H9 (cell line): ENCODE data around the gene PTPRF. TPM values are rescaled to one million over a fixed set of nuclear protein-coding genes. Genes with fewer than 3 reads are reported as not detected.

Experiments used
- DNase-seq: peaks from one replicate; pipeline ENCODE4 v3.0.0-alpha.2; 2017
- H2AFZ ChIP-seq: one replicate; pipeline ENCODE4 v1.6.1; 2013; ENCODE audit warnings: mild to moderate bottlenecking, low read length, control low read depth, moderate library complexity
- H2AK5ac ChIP-seq: 2 replicates; pipeline ENCODE4 v1.6.1; 2013; ENCODE audit warnings: low read length, control low read depth, mixed read lengths; ENCODE audit not compliant: insufficient read length
- H2BK120ac ChIP-seq: one replicate; pipeline ENCODE4 v1.6.1; 2013; ENCODE audit warnings: low read depth, mild to moderate bottlenecking, low read length, control low read depth, inconsistent platforms; ENCODE audit not compliant: poor library complexity, severe bottlenecking
- H2BK12ac ChIP-seq: 2 replicates; pipeline ENCODE4 v1.6.1; 2013; ENCODE audit warnings: low read length, control low read depth, mixed read lengths, low read depth; ENCODE audit not compliant: insufficient read length
- H2BK15ac ChIP-seq: 2 replicates; pipeline ENCODE4 v1.6.1; 2013; ENCODE audit warnings: low read depth, low read length, control low read depth
- H2BK20ac ChIP-seq: one replicate; pipeline ENCODE4 v1.6.1; 2013; ENCODE audit warnings: low read depth, mild to moderate bottlenecking, low read length, control low read depth, inconsistent platforms; ENCODE audit not compliant: poor library complexity, severe bottlenecking
- H2BK5ac ChIP-seq: 2 replicates; pipeline ENCODE4 v1.6.1; 2013; ENCODE audit warnings: low read length, control low read depth, mixed read lengths; ENCODE audit not compliant: insufficient read length
- H3K14ac ChIP-seq: 2 replicates; pipeline ENCODE4 v1.6.1; 2013; ENCODE audit warnings: low read length, control low read depth; ENCODE audit not compliant: insufficient read depth
- H3K18ac ChIP-seq: 2 replicates; pipeline ENCODE4 v1.6.1; 2013; ENCODE audit warnings: low read depth, mild to moderate bottlenecking, mixed read lengths, low read length, control low read depth; ENCODE audit not compliant: insufficient read length
- H3K23ac ChIP-seq: 2 replicates; pipeline ENCODE4 v1.6.1; 2013; ENCODE audit warnings: low read length, control low read depth, mixed read lengths, low read depth; ENCODE audit not compliant: insufficient read length
- H3K23me2 ChIP-seq: 2 replicates; pipeline ENCODE4 v1.6.1; 2013; ENCODE audit warnings: low read depth, mild to moderate bottlenecking, mixed read lengths, low read length, control low read depth; ENCODE audit not compliant: insufficient read length, poor library complexity, severe bottlenecking
- H3K27ac ChIP-seq: 2 replicates; pipeline ENCODE4 v1.5.1; 2013; ENCODE audit warnings: low read length, control low read depth, mixed read lengths, low read depth; ENCODE audit not compliant: insufficient read length
- H3K27me3 ChIP-seq: 2 replicates; pipeline ENCODE4 v1.6.1; 2013; ENCODE audit warnings: low read length, control low read depth, inconsistent platforms; ENCODE audit not compliant: insufficient read depth
- H3K4ac ChIP-seq: 2 replicates; pipeline ENCODE4 v1.6.1; 2013; ENCODE audit warnings: low read depth, mild to moderate bottlenecking, control low read depth, inconsistent platforms, low read length, moderate library complexity
- H3K4me1 ChIP-seq: 2 replicates; pipeline ENCODE4 v1.6.1; 2013; ENCODE audit warnings: low read length, control low read depth, inconsistent platforms; ENCODE audit not compliant: insufficient read depth
- H3K4me2 ChIP-seq: 2 replicates; pipeline ENCODE4 v1.6.1; 2013; ENCODE audit warnings: low read length, control low read depth, mixed read lengths; ENCODE audit not compliant: insufficient read length, insufficient read depth
- H3K56ac ChIP-seq: 2 replicates; pipeline ENCODE4 v1.6.1; 2013; ENCODE audit warnings: low read depth, mild to moderate bottlenecking, mixed read lengths, low read length, control low read depth; ENCODE audit not compliant: insufficient read length
- H3K79me1 ChIP-seq: 2 replicates; pipeline ENCODE4 v1.6.1; 2013; ENCODE audit warnings: low read depth, mild to moderate bottlenecking, moderate library complexity, low read length, control low read depth, inconsistent platforms; ENCODE audit not compliant: insufficient read depth, poor library complexity, severe bottlenecking
- H3K79me2 ChIP-seq: 2 replicates; pipeline ENCODE4 v1.6.1; 2013; ENCODE audit warnings: low read length, control low read depth, inconsistent platforms; ENCODE audit not compliant: insufficient read depth
- H3K9ac ChIP-seq: 2 replicates; pipeline ENCODE4 v1.6.1; 2013; ENCODE audit warnings: low read length, control low read depth, mixed read lengths; ENCODE audit not compliant: insufficient read length; ENCODE audit errors: extremely low read depth
- H3K9me3 ChIP-seq: one replicate; pipeline ENCODE4 v1.6.1; 2013; ENCODE audit warnings: low read depth, low read length, inconsistent platforms; ENCODE audit not compliant: control insufficient read depth
- H3T11ph ChIP-seq: one replicate; pipeline ENCODE4 v1.6.1; 2013; ENCODE audit warnings: mild to moderate bottlenecking, low read length, control low read depth, inconsistent platforms
- H4K20me1 ChIP-seq: one replicate; pipeline ENCODE4 v1.6.1; 2013; ENCODE audit not compliant: control insufficient read depth, insufficient read length, insufficient read depth
- H4K5ac ChIP-seq: 2 replicates; pipeline ENCODE4 v1.6.1; 2013; ENCODE audit warnings: low read depth, mild to moderate bottlenecking, mixed read lengths, low read length, control low read depth; ENCODE audit not compliant: insufficient read length
- H4K8ac ChIP-seq: replicated peaks from 2 replicates; pipeline ENCODE4 v1.6.1; 2013; ENCODE audit warnings: low read length, control low read depth, mixed read lengths, low read depth; ENCODE audit not compliant: insufficient read length
- H4K91ac ChIP-seq: 2 replicates; pipeline ENCODE4 v1.6.1; 2013; ENCODE audit warnings: low read depth, mild to moderate bottlenecking, moderate library complexity, mixed read lengths, low read length, control low read depth; ENCODE audit not compliant: insufficient read length
- H3K27ac Mint-ChIP-seq, 3 experiments: 2 replicates in 2 of 3; 3 replicates in 1 of 3; pipeline ENCODE4 v1.8.0; 2020 to 2021; ENCODE audit warnings: mixed read lengths in 3 of 3, mild to moderate bottlenecking in 1 of 3, moderate library complexity in 1 of 3
- H3K27me3 Mint-ChIP-seq: 2 replicates; pipeline ENCODE4 v1.8.0; 2021; ENCODE audit warnings: low read depth, mild to moderate bottlenecking, moderate library complexity, mixed read lengths
- H3K36me3 Mint-ChIP-seq, 3 experiments: 2 replicates in 2 of 3; 3 replicates in 1 of 3; pipeline ENCODE4 v1.8.0; 2020 to 2021; ENCODE audit warnings: low read depth in 3 of 3, mixed read lengths in 3 of 3; ENCODE audit not compliant: insufficient read depth in 1 of 3
- H3K4me1 Mint-ChIP-seq, 2 experiments: 2 replicates each; pipeline ENCODE4 v1.8.0; 2020; ENCODE audit warnings: mixed read lengths in 2 of 2
- H3K4me3 Mint-ChIP-seq, 2 experiments: 2 replicates in 1 of 2; 3 replicates in 1 of 2; pipeline ENCODE4 v1.8.0; 2020 to 2021; ENCODE audit warnings: mild to moderate bottlenecking in 2 of 2, mixed read lengths in 2 of 2, moderate library complexity in 1 of 2
- H3K9me3 Mint-ChIP-seq, 2 experiments: 2 replicates in 1 of 2; 3 replicates in 1 of 2; pipeline ENCODE4 v1.8.0; 2020; ENCODE audit warnings: mild to moderate bottlenecking in 2 of 2, mixed read lengths in 2 of 2, moderate library complexity in 1 of 2
- WGBS: extraction: QIAGEN DNeasy Blood & Tissue Kit; methylation state at CpG from one replicate; pipeline ENCODE4 v1.1.7; 2013; ENCODE audit warnings: missing lambda C conversion rate, low lambda C conversion rate, mixed read lengths; ENCODE audit not compliant: insufficient read length; ENCODE audit errors: extremely low coverage; 5-methylcytosine and 5-hydroxymethylcytosine counted together
- total RNA-seq: library from RNA; stranded (reverse); gene quantifications from 2 replicates; pipeline ENCODE4 v1.2.1, GENCODE V29; 2021
- TF ChIP-seq, protein P1 (sequence below): fragments of 200-600 bp; sonication (generic); conservative IDR thresholded peaks from 3 replicates; pipeline ENCODE4 v1.8.0; 2021; ENCODE audit warnings: antibody characterized with exemption, mild to moderate bottlenecking

PTPRF gene
- total RNA-seq, 1 experiment from 2014 or later, result 193 TPM

GRCh38 chr1:43484367-43484766 is 46.3 kb upstream of the PTPRF start:
- no peak overlapping the region for H2BK120ac ChIP-seq
- H3K36me3 Mint-ChIP-seq, result peaks cover 0 to 9% (median 0%) of the 10 kb centered on the region in 3 experiments; a peak in 4 of 7 replicates

More at GRCh38 chr1:43484367-43484766, 46.3 kb upstream of the PTPRF start:
- H3K27ac Mint-ChIP-seq, result no peak overlapping the region
- Histone ChIP-seq H4K20me1 (no peaks in the 10 kb centered on the region), H2BK5ac (no peak overlapping the region), H3K4ac (no peak overlapping the region), H3K9ac (no peak overlapping the region), H3K4me2 (no peak overlapping the region), H3T11ph (no peak overlapping the region), H3K23ac (no peak overlapping the region), H3K23me2 (no peaks in the 10 kb centered on the region), H3K4me1 (no peaks in the 10 kb centered on the region), H3K9me3 (no peaks in the 10 kb centered on the region), H3K79me1 (no peaks in the 10 kb centered on the region), H2BK12ac (no peak overlapping the region), H3K56ac (no peak overlapping the region), H3K27ac (no peak overlapping the region), H3K18ac (no peak overlapping the region), H2BK15ac (no peak overlapping the region), H3K79me2 (no peaks in the 10 kb centered on the region), H2AK5ac (no peak overlapping the region), H2AFZ (no peak overlapping the region), H3K14ac (no peak overlapping the region), H4K8ac (no peak overlapping the region), H4K91ac (no peak overlapping the region), H2BK20ac (no peak overlapping the region), H3K27me3 (no peaks in the 10 kb centered on the region), H4K5ac (no peak overlapping the region)
- H3K4me1 Mint-ChIP-seq, result no peaks in the 10 kb centered on the region
- no peak overlapping the region for H3K4me3 Mint-ChIP-seq
- no CpG with 5 or more reads among the region's 2 CpGs for WGBS
- H3K27me3 Mint-ChIP-seq, result no peaks in the 10 kb centered on the region; the same call in 1 of the 2 replicates
- DNase-seq, result no peak
- peaks cover 12 to 13% of the 10 kb centered on the region in 2 experiments; a peak in 4 of 5 replicates for H3K9me3 Mint-ChIP-seq
- TF ChIP-seq, protein P1, sequence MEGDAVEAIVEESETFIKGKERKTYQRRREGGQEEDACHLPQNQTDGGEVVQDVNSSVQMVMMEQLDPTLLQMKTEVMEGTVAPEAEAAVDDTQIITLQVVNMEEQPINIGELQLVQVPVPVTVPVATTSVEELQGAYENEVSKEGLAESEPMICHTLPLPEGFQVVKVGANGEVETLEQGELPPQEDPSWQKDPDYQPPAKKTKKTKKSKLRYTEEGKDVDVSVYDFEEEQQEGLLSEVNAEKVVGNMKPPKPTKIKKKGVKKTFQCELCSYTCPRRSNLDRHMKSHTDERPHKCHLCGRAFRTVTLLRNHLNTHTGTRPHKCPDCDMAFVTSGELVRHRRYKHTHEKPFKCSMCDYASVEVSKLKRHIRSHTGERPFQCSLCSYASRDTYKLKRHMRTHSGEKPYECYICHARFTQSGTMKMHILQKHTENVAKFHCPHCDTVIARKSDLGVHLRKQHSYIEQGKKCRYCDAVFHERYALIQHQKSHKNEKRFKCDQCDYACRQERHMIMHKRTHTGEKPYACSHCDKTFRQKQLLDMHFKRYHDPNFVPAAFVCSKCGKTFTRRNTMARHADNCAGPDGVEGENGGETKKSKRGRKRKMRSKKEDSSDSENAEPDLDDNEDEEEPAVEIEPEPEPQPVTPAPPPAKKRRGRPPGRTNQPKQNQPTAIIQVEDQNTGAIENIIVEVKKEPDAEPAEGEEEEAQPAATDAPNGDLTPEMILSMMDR, result no peak
